GM18909 (cell line): Measurements from ENCODE around the gene GCK.
"Not testable (repeated sequence)": the region's sequence is repeated elsewhere in the genome, so short reads cannot be mapped to it uniquely, and the experiment has no call there.

ENCODE experiments used
- ATAC-seq: cut with Tn5 transposase; IDR thresholded peaks from one replicate; pipeline ENCODE4 v1.9.1; 2021; ENCODE audit warnings: mild to moderate bottlenecking; ENCODE audit not compliant: unreplicated experiment, poor library complexity

The GCK gene

GRCh38 chr7:44184873-44185446, 4.3 kb downstream of the GCK start:
- no peak for ATAC-seq

GRCh38 chr7:44184206-44184872, 4.9 kb downstream of the GCK start:
- no peak for ATAC-seq

GRCh38 chr7:44183386-44183785, 5.9 kb downstream of the GCK start:
- ATAC-seq, result no peak

GRCh38 chr7:44182827-44183226, 6.4 kb downstream of the GCK start:
- ATAC-seq, result no peak

- ATAC-seq, result no peak
These were observed 8.6 kb downstream of the GCK start for GRCh38 chr7:44180631-44181030.

- ATAC-seq, result no peak
These were observed 11.6 kb downstream of the GCK start for GRCh38 chr7:44177570-44178131.

GRCh38 chr7:44176486-44176885, 12.8 kb downstream of the GCK start:
- no peak for ATAC-seq

- ATAC-seq, result no peak
These were observed 13.5 kb downstream of the GCK start for GRCh38 chr7:44175730-44176129.

GRCh38 chr7:44174694-44174948, 14.6 kb downstream of the GCK start:
- not testable (repeated sequence) for ATAC-seq

GRCh38 chr7:44173911-44174693, 15.1 kb downstream of the GCK start:
- no peak for ATAC-seq

GRCh38 chr7:44172803-44173424, 16.3 kb downstream of the GCK start:
- no peak for ATAC-seq

- ATAC-seq, result no peak
These were observed 16.9 kb downstream of the GCK start for GRCh38 chr7:44172352-44172751.

- ATAC-seq, result not testable (repeated sequence)
These were observed 17.3 kb downstream of the GCK start for GRCh38 chr7:44171901-44172300.

GRCh38 chr7:44167920-44168319, 21.3 kb downstream of the GCK start:
- ATAC-seq, result no peak

- ATAC-seq, result no peak
These were observed 25.6 kb downstream of the GCK start for GRCh38 chr7:44163591-44163990.

- ATAC-seq, result no peak
These were observed 26.3 kb downstream of the GCK start for GRCh38 chr7:44162785-44163395.

GRCh38 chr7:44162179-44162578, 27.1 kb downstream of the GCK start:
- ATAC-seq, result no peak

- no peak for ATAC-seq
These were observed 27.9 kb downstream of the GCK start for GRCh38 chr7:44161371-44161770.

GRCh38 chr7:44159824-44160630, 29.2 kb downstream of the GCK start:
- no peak for ATAC-seq
